NB4 (cell line): ENCODE measurements around the gene CAPRIN1.

Source experiments
- DNase-seq: peaks from one replicate; pipeline ENCODE4 v3.0.0; 2010; ENCODE audit warnings: low read depth
- H3K4me3 ChIP-seq: one replicate; pipeline ENCODE4 v1.5.1; 2011; ENCODE audit warnings: mild to moderate bottlenecking, low read depth, low read length, moderate library complexity
- CTCF ChIP-seq: IDR thresholded peaks from one replicate; pipeline ENCODE4 v1.5.1; 2012; ENCODE audit warnings: low read depth, low read length
- MAX ChIP-seq: IDR thresholded peaks from 2 replicates; pipeline ENCODE4 v1.6.1; 2011; ENCODE audit warnings: low read depth, low read length
- MYC ChIP-seq: IDR thresholded peaks from 2 replicates; pipeline ENCODE4 v1.6.1; 2011; ENCODE audit warnings: low read depth, low read length
- POLR2A ChIP-seq: IDR thresholded peaks from 2 replicates; pipeline ENCODE4 v1.6.1; 2011; ENCODE audit warnings: mild to moderate bottlenecking; ENCODE audit not compliant: insufficient read length; ENCODE audit errors: extremely low read depth

Gene CAPRIN1

GRCh38 chr11:34132261-34132965 is 80.9 kb downstream of the CAPRIN1 start:
- no peak for TF ChIP-seq MAX
- TF ChIP-seq POLR2A, result no peak
- no peak for TF ChIP-seq MYC
- no peak for TF ChIP-seq CTCF
- DNase-seq, result no peak
- no peak overlapping the region for H3K4me3 ChIP-seq

GRCh38 chr11:34134765-34135164 is 83.2 kb downstream of the CAPRIN1 start:
- no peak overlapping the region for H3K4me3 ChIP-seq
- TF ChIP-seq MYC, result no peak
- no peak for TF ChIP-seq POLR2A
- no peak for TF ChIP-seq CTCF
- no peak for TF ChIP-seq MAX
- no peak for DNase-seq

GRCh38 chr11:34135439-34135838 is 83.9 kb downstream of the CAPRIN1 start:
- TF ChIP-seq CTCF (no peak), POLR2A (no peak), MYC (no peak), MAX (no peak)
- H3K4me3 ChIP-seq, result no peak overlapping the region
- no peak for DNase-seq

GRCh38 chr11:34136420-34136819 is 84.9 kb downstream of the CAPRIN1 start:
- TF ChIP-seq CTCF, result no peak
- no peak for TF ChIP-seq POLR2A
- no peak for TF ChIP-seq MYC
- no peak for TF ChIP-seq MAX
- H3K4me3 ChIP-seq, result no peak overlapping the region
- no peak for DNase-seq

- no peak for DNase-seq
- TF ChIP-seq CTCF (no peak), MYC (no peak), POLR2A (no peak), MAX (no peak)
- no peak overlapping the region for H3K4me3 ChIP-seq
Observed at GRCh38 chr11:34139346-34139745, 87.8 kb downstream of the CAPRIN1 start.

GRCh38 chr11:34140149-34140548 is 88.6 kb downstream of the CAPRIN1 start:
- DNase-seq, result no peak

More at GRCh38 chr11:34140149-34140548, 88.6 kb downstream of the CAPRIN1 start:
- TF ChIP-seq MAX (no peak), CTCF (no peak), POLR2A (no peak), MYC (no peak)
- H3K4me3 ChIP-seq, result no peak overlapping the region
